Thyroid gland (tissue), 4 donors: Measurements from ENCODE around the gene NFE2. TPM values are rescaled to one million over a fixed set of nuclear protein-coding genes. Genes with fewer than 3 reads are reported as not detected.

ENCODE experiments used
- DNase-seq, 2 donors: peaks; one replicate each; pipeline ENCODE4 v3.0.0-alpha.2; 2019
- H3K27ac ChIP-seq, 3 donors: fragments of 200-600 bp; sonication (generic); 1 replicate in 2 of 3; 2 replicates in 1 of 3; pipeline ENCODE4 v1.5.1; 2016 to 2019; ENCODE audit warnings: mild to moderate bottlenecking in 1 of 3, moderate library complexity in 1 of 3
- H3K27me3 ChIP-seq: fragments of 200-600 bp; sonication (generic); one replicate; pipeline ENCODE4 v1.5.1; 2019
- H3K36me3 ChIP-seq, 2 donors: fragments of 200-600 bp; sonication (generic); one replicate each; pipeline ENCODE4 v1.5.1; 2016 to 2019
- H3K4me1 ChIP-seq, 2 donors: fragments of 200-600 bp; sonication (generic); one replicate each; pipeline ENCODE4 v1.5.1; 2017 to 2019
- H3K4me3 ChIP-seq, 3 donors: fragments of 200-600 bp; sonication (generic); replicated peaks in 1 of 3; 1 replicate in 2 of 3; 2 replicates in 1 of 3; pipeline ENCODE4 v1.5.1; 2016; ENCODE audit warnings: mild to moderate bottlenecking in 1 of 3
- H3K9me3 ChIP-seq: fragments of 200-600 bp; sonication (generic); one replicate; pipeline ENCODE4 v1.5.1; 2017
- POLR2A ChIP-seq, 2 donors: fragments of 450-650 bp; IDR thresholded peaks; one replicate each; pipeline ENCODE4 v1.6.1; 2017; ENCODE audit warnings: antibody characterized with exemption in 2 of 2, mild to moderate bottlenecking in 2 of 2, moderate library complexity in 1 of 2
- WGBS, 2 donors: methylation state at CpG; one replicate each; pipeline ENCODE4 v1.1.5; 2017; 5-methylcytosine and 5-hydroxymethylcytosine counted together
- intact Hi-C: fragments of 100-400 bp; cut with DNase I; formaldehyde crosslinking; loops from one replicate; pipeline ENCODE4 v1.15.1; 2023
- total RNA-seq, 4 donors: library from RNA; depleted of rRNA; stranded (reverse); fragments of >200 nt; gene quantifications; one replicate each; pipeline ENCODE4 v1.2.3, GENCODE V29; 2016
- TF ChIP-seq, protein P1 (sequence below), 6 experiments: fragments of 200-600 bp in 3 of 6; fragments of 450-650 bp in 3 of 6; sonication (generic) in 3 of 6; IDR thresholded peaks; one replicate each; pipeline ENCODE4 v1.5.1; 2016 to 2019; ENCODE audit warnings: antibody characterized with exemption in 6 of 6, mild to moderate bottlenecking in 2 of 6, inconsistent platforms in 1 of 6, moderate library complexity in 1 of 6

Gene NFE2
- 1 to 10 TPM in 1 of 4 donors, under 1 TPM in 3; 0.56 to 1.7 (median 0.61) TPM for total RNA-seq

GRCh38 chr12:54300732-54301427 lies at the start of gene NFE2:
Gene NFE2 (minus strand): TSS chr12:54301015. CDS start chr12:54295248, 5,767 bp downstream.
- WGBS, 2 donors = 6 to 7% methylated on average over 23 to 24 of the region's 26 CpGs
- H3K4me3 ChIP-seq = peak within 1 kb of the TSS in 1 of 3 donors; percentile 2
- intact Hi-C loops = no loop called here
- H3K36me3 ChIP-seq = no peaks in the 10 kb centered on the region
- TF ChIP-seq, protein P1, sequence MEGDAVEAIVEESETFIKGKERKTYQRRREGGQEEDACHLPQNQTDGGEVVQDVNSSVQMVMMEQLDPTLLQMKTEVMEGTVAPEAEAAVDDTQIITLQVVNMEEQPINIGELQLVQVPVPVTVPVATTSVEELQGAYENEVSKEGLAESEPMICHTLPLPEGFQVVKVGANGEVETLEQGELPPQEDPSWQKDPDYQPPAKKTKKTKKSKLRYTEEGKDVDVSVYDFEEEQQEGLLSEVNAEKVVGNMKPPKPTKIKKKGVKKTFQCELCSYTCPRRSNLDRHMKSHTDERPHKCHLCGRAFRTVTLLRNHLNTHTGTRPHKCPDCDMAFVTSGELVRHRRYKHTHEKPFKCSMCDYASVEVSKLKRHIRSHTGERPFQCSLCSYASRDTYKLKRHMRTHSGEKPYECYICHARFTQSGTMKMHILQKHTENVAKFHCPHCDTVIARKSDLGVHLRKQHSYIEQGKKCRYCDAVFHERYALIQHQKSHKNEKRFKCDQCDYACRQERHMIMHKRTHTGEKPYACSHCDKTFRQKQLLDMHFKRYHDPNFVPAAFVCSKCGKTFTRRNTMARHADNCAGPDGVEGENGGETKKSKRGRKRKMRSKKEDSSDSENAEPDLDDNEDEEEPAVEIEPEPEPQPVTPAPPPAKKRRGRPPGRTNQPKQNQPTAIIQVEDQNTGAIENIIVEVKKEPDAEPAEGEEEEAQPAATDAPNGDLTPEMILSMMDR (IDR thresholded peaks at IDR 0.05) = peak in 3 of 6 experiments; percentile 14 to 19 (median 15)
- peak in 1 of 2 donors; percentile 57 for TF ChIP-seq POLR2A (IDR thresholded peaks at IDR 0.05)
- H3K27ac ChIP-seq = peak within 1 kb of the TSS in 1 of 3 donors; percentile 46
- no peaks in the 10 kb centered on the region for H3K9me3 ChIP-seq
- H3K27me3 ChIP-seq = no peaks in the 10 kb centered on the region
- H3K4me1 ChIP-seq = peaks cover 13 to 24% of the 10 kb centered on the region in 2 donors
- peak; percentile 77 to 83 for DNase-seq

DNA sequence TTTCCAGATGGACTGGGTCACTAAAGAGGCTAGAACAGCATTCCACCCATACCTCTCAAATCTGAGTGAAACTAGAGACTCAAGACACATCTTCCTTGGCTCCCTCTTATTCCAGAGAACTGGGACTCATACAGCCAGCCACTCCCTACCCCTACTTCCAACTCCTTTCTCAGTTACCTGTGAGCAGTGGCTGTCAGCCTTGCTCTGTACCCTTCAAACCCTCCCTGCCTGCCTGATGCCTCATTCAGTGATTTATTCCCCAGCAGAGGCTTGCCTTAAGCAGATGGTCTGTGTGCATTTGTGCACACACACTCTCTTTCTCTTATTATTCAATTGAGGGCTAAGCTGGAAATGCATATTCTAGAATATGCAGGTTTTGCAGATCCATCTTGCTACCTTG lies 48.9 kb upstream of the NFE2 start:
- TF ChIP-seq POLR2A (IDR thresholded peaks at IDR 0.05) = no peak
- TF ChIP-seq, protein P1 (IDR thresholded peaks at IDR 0.05) = no peak
- H3K27me3 ChIP-seq = no peaks in the 10 kb centered on the region
- no peak for DNase-seq
- H3K36me3 ChIP-seq = peaks cover 49 to 51% of the 10 kb centered on the region in 2 donors
- H3K4me1 ChIP-seq = peaks cover 51 to 59% of the 10 kb centered on the region in 2 donors
- H3K27ac ChIP-seq = peak overlapping the region; percentile 79 to 93 (median 90)
- no peaks in the 10 kb centered on the region for H3K9me3 ChIP-seq
- intact Hi-C loops = no loop called here
- H3K4me3 ChIP-seq = no peak overlapping the region

DNA sequence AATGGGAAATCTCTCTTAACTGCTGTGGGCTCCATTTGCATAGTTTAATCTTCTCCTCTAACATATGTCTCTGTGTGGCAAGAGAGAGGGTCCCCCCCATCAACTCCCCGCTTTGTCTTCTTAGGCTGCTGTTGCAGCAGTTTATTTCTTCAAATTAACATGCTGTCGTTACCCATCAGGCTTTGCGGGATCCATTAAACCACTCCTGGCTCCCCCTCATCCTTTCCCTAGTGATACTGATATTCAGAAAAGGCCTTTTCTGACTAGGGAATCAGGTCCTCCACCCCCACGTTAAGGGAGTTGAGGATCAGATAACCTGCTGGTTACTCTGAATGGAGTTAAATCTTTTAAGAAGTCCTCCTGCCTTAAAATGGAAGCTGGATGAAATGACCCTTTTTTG lies 48.2 kb upstream of the NFE2 start:
- intact Hi-C loops = no loop called here
- DNase-seq = no peak
- WGBS, 2 donors = 83 to 86% methylated on average over 4 of the region's 4 CpGs
- no peak for TF ChIP-seq POLR2A (IDR thresholded peaks at IDR 0.05)
- TF ChIP-seq, protein P1 (IDR thresholded peaks at IDR 0.05) = no peak
- Histone ChIP-seq H3K36me3 (peaks cover 49 to 51% of the 10 kb centered on the region in 2 donors), H3K4me1 (peaks cover 49 to 55% of the 10 kb centered on the region in 2 donors), H3K27me3 (no peaks in the 10 kb centered on the region), H3K4me3 (no peak overlapping the region), H3K27ac (peak overlapping the region; percentile 79 to 93 (median 90)), H3K9me3 (no peaks in the 10 kb centered on the region)

DNA sequence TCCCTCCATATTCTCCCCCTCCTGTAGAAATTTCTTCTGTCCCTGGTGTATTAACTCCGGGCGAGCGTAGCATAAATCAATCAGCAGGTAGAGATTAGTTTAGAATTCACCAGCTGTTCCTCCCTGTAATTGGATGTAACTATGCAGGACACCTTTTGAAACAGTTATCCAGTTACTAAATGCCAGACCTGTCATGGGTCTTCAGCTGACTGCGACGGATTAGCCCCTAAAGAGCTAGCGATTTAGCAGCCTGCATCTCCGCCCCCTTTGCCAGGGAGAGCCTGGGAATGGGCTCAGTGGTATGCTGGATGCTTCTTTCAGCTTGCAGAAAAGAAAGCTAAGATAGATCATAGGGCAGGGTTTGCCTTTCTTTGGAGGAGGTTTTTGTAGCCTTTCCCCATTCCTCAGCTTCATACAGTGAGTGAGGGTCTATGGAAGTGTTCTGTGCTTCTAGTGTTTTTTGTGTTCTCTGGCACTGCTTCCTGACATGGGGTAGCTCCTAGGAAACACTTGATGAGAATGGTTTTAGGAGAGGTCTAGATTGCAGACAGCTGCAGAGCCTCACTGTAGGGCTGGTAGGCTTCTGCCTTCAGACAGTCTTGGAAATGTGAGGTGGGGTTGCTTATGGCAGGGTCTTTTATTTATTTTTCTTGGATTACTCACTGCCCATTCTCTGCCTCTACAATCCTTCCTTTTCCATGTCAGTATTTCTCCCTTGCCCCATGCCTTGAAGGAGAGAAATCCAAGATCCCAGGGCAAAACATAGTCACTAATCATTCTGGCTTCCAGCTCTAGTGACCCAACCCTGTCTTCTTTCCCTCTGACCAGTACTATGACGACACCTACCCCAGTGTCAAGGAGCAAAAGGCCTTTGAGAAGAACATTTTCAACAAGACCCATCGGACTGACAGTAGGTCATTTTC lies 40.8 kb upstream of the NFE2 start:
- peaks cover 30 to 38% of the 10 kb centered on the region in 2 donors for H3K36me3 ChIP-seq
- H3K4me3 ChIP-seq = no peak overlapping the region
- no peaks in the 10 kb centered on the region for H3K27me3 ChIP-seq
- WGBS, 2 donors = 80 to 83% methylated on average over 9 of the region's 9 CpGs
- peaks cover 29 to 32% of the 10 kb centered on the region in 2 donors for H3K4me1 ChIP-seq
- no peak for DNase-seq
- TF ChIP-seq POLR2A (IDR thresholded peaks at IDR 0.05) = no peak
- TF ChIP-seq, protein P1 (IDR thresholded peaks at IDR 0.05) = no peak
- intact Hi-C loops = no loop called here
- H3K9me3 ChIP-seq = no peaks in the 10 kb centered on the region
- no peak overlapping the region for H3K27ac ChIP-seq
